Raji (cell line): ENCODE data around the gene AP2B1.

Experiments used
- POLR2A ChIP-seq: IDR thresholded peaks from 2 replicates; pipeline ENCODE4 v1.6.1; 2011; ENCODE audit warnings: low read depth, low read length, control low read depth; ENCODE audit not compliant: insufficient read depth

AP2B1 gene

GRCh38 chr17:35728551-35728950, 141.4 kb downstream of the AP2B1 start:
- TF ChIP-seq POLR2A: no peak

DNA sequence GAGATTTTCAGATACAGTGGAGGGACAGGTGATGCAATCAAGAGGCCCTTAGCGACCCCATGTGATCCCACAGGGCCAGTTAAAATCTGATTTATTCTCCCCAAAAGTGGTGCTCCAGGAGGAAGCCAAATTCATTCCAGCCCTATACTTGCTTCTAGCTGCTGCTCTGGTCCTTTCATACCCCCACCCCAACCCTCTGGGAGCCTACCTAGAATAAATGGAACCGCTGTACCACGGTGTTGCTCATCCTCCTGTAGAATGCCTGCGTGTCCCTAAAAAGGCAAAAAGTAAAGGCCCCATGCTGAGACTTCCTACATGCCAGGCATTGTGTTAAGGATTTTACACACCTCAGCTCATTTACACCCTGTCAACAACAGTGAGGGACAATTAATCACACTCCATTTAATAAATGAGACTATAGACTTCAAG, 142.3 kb downstream of the AP2B1 start:
- no peak for TF ChIP-seq POLR2A

GRCh38 chr17:35730400-35731005, 143.4 kb downstream of the AP2B1 start:
- no peak for TF ChIP-seq POLR2A

GRCh38 chr17:35731239-35731916, 144.3 kb downstream of the AP2B1 start, which contains the start of gene RASL10B:
Gene RASL10B (plus strand): TSS chr17:35731639. CDS start chr17:35735185, 3,546 bp downstream.
- TF ChIP-seq POLR2A: no peak

DNA sequence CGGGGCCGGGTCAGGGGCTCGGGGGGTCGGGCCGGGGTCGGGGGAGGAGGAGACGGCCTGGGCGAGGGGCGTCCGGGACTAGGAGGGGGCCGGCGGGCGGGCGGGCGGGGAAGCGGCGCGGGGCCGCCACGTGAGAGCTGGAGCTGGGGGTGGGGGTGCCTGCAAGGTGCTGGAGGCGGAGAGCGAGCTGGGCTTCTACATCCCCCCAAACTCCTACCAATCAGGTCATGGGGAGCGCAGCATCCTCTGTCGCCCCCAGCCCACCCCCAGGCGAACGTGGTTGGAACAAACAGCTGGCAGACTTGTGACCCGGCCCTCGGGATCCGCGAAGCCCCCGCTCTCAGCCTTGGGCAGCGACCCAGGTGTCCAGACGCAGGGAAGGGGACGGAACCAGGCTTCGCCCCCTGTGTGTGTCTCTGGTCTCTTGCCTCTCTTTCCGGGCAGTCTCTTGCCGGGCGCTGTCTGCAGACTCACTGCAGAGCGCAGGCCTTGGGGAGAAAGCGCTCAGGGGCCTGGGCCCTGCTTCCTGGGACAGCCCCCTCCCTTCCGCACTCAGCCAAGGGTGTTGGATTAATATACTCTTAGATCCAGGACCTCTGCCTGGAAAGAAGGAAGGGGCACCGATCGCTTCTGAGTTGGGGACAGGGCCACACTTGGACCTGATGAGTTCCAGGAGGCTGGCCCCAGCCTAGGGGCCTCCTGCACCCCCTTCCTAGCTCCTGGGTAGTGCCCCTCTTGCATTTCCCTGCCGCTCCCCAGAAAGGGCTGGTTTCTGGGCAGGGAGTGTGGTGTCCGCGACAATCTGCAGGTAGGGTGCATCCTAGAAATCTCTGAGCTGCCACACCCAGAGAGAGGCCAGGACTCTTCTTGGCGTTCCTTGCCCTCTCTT, 145.0 kb downstream of the AP2B1 start:
- no peak for TF ChIP-seq POLR2A

DNA sequence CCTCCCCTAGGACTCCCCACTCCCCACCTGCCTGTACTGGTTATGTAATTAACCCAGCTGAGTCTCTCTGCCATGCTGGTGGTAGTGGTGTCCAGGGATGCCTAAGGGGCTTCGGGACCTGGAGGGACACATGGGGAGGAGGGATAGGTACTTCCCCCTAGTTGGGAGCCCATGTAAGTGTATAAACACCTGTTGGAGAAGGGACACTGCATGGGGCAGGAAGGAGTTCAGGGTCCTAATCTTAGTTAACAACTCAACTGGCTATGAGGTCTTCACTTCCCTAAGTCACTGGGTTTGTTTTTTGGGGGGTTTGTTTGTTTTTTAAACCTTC, 145.6 kb downstream of the AP2B1 start:
- TF ChIP-seq POLR2A: no peak

DNA sequence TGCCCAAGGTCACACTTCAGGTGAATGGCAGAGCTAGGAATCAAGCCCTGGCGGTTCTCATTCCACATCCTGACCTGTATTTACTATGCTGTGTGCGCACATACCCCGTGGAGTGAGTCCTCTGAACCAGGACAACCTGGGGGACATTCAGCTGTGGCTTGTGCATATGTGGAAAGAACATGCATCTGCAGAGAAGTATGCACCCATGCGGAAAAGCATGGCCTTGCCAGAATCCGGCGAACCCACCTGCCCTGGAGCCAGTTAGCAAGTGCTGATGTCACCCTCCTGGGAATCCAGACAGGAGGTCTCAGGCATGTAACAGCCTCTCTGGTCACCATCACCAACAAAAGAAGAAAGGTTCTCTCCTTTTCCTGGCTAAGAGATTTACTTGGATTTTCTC, 146.2 kb downstream of the AP2B1 start:
- no peak for TF ChIP-seq POLR2A

DNA sequence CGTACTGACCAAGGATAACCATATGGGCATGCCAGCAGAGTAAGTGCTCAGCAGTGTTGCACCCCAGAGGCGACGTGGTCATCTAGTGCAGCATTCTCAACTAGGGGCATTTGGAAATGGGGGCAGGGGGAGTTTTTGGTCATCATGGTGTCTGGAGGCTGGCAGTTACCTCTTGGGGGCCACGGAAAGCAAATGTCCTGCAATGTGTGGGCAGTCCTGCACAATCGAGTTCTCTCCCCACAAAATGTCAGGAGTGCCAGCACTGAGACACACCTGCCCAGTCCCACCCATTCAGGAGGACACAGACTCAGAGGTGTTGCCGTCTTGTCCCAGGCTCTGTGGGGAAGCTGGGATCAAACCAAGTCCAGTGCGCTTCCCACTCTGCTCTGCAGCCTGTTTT, 147.3 kb downstream of the AP2B1 start:
- no peak for TF ChIP-seq POLR2A

DNA sequence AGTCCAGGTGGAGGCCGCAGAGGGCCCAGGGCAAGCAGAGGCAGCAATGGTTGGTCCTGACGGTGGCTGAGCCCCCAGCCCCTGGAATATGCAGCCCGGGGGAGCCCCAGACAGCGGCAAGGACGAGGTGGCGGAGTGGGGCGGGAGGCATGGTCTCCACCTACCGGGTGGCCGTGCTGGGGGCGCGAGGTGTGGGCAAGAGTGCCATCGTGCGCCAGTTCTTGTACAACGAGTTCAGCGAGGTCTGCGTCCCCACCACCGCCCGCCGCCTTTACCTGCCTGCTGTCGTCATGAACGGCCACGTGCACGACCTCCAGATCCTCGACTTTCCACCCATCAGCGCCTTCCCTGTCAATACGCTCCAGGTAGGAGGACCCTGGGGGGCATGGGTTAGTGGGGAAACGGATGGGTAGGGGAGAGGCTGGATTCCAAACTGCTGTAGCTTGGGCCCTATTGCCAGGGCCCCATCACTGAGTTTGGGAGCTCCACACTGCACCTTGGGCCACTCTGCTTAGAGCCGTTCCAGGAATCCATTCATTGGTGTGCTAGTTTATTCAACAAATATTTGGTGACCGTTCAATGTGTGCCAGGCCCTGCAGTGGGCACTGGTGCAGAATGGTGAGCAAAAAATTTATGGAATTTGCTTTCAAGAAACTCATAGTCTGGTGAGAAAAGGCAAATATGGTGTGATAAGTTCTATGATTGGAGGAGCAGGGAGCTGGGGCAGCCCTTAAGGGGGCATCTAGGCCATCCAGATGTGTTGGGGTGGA, 148.1 kb downstream of the AP2B1 start:
- TF ChIP-seq POLR2A: no peak

- TF ChIP-seq POLR2A: no peak
Measured at GRCh38 chr17:35736236-35736635, 149.1 kb downstream of the AP2B1 start.

DNA sequence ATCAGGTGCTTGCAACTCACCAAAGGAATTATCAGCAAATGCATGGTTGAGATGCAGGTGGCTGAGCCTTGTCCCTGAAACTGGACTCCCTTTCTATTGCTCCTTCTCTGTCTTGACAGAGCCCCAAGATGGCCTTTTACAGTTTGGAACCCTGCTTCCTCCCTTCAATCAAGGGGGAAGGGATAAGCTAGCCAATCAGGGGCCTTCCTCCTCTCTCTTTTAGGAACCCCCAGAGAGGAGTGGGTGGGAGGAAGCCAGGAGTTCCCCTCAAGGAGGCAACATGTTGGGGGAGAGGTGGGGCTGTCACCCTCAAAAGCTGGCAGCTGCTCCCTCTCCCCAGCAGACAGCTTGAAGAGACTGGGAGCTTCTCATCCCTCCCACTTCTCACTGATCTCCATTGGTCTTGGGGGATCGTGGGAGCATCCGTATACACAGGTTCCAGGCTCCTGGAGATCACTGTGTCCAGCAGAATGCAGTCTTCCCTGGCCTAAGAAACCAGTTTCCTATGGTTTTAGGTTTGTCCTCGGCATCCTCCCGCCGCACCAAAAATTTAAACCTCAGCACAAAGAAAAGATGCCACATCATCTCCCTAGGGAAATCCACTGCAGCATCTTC, 151.5 kb downstream of the AP2B1 start:
- TF ChIP-seq POLR2A: no peak

DNA sequence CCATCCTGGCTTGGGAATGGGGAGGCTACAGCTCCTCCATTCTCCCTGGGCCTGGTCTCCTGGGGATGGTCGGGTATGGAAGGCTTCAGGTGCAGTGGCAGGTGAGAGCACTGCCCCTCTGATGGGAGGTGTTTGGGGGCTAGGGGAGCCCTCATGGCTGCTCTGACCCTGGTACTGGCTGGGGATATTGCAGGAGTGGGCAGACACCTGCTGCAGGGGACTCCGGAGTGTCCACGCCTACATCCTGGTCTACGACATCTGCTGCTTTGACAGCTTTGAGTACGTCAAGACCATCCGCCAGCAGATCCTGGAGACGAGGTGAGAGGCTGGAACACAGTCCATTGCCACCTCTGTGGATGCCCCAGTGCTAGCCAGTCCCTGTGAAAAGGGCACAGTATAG, 153.1 kb downstream of the AP2B1 start:
- TF ChIP-seq POLR2A: no peak

GRCh38 chr17:35740997-35741931, 154.1 kb downstream of the AP2B1 start:
- TF ChIP-seq POLR2A: no peak

DNA sequence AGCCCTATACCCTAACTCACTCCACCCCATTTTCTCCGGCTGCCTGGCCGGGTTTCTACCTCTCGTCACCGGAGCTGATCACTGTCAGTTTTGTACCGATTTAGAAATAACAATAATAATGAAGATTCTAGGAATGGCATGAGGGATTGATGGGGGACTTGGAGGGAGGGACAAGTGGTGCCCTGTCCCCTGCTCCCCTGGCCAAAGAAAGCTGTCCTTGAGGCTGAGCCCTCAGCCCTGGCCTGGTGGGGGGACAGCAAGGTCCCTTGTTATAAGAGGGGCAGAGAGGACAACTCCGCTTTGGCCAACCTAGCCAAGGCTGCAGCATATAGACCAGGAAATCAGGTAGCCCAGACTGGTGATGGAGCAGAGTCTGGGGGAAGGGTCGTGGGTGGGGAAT, 155.4 kb downstream of the AP2B1 start:
- no peak for TF ChIP-seq POLR2A
